Spinal cord (tissue), 10 donors: ENCODE results near the gene LRRC52. TPM values are rescaled to one million over a fixed set of nuclear protein-coding genes. Genes with fewer than 3 reads are reported as not detected.
A peak's percentile ranks its signal among the peaks of the same experiment; 100 is the strongest.

Source experiments
- DNase-seq, 6 donors: peaks; one replicate each; pipeline versions ENCODE4 v3.0.0 to v3.0.0-alpha.2; 2013 to 2015; ENCODE audit warnings: low spot score in 6 of 6, low read depth in 4 of 6
- H3K27ac ChIP-seq: one replicate; pipeline ENCODE4 v1.5.1; 2013; ENCODE audit warnings: low read depth, low read length, control low read depth
- H3K27me3 ChIP-seq: one replicate; pipeline ENCODE4 v1.6.1; 2013; ENCODE audit warnings: low read length; ENCODE audit not compliant: control insufficient read depth, insufficient read depth
- H3K36me3 ChIP-seq: one replicate; pipeline ENCODE4 v1.6.1; 2013; ENCODE audit warnings: low read length; ENCODE audit not compliant: control insufficient read depth, insufficient read depth
- H3K4me1 ChIP-seq: one replicate; pipeline ENCODE4 v1.6.1; 2013; ENCODE audit warnings: low read length; ENCODE audit not compliant: control insufficient read depth, insufficient read depth
- H3K4me3 ChIP-seq: one replicate; pipeline ENCODE4 v1.5.1; 2013; ENCODE audit warnings: low read depth, low read length, control low read depth
- H3K9me3 ChIP-seq: one replicate; pipeline ENCODE4 v1.6.1; 2013; ENCODE audit warnings: low read length; ENCODE audit not compliant: control insufficient read depth, insufficient read depth
- WGBS: methylation state at CpG from one replicate; pipeline ENCODE4 v1.1.5; 2013; ENCODE audit warnings: missing lambda C conversion rate; ENCODE audit not compliant: insufficient coverage; 5-methylcytosine and 5-hydroxymethylcytosine counted together
- long read RNA-seq, 4 donors: transcript quantifications; one replicate each; lab custom pipeline, GENCODE V29; 2026
- polyA plus RNA-seq, 2 donors: library from polyadenylated mRNA; unstranded; fragments of 120-200 nt; gene quantifications; one replicate each; pipeline ENCODE4 v1.2.1, GENCODE V29; 2013; ENCODE audit not compliant: insufficient read length in 2 of 2
- total RNA-seq, 2 donors: library from RNA; depleted of rRNA in 1 of 2; stranded (reverse); fragments of 120-200 nt in 1 of 2; fragments of >200 nt in 1 of 2; gene quantifications; one replicate each; pipeline versions ENCODE4 v1.2.3 to v1.2.4, GENCODE V29; 2013 to 2014
- donor health status: healthy.

Gene LRRC52, protein sequence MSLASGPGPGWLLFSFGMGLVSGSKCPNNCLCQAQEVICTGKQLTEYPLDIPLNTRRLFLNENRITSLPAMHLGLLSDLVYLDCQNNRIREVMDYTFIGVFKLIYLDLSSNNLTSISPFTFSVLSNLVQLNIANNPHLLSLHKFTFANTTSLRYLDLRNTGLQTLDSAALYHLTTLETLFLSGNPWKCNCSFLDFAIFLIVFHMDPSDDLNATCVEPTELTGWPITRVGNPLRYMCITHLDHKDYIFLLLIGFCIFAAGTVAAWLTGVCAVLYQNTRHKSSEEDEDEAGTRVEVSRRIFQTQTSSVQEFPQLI
- under 1 TPM; 0.10 to 0.22 TPM for total RNA-seq
- polyA plus RNA-seq, result under 1 TPM in 1 of 2 donors, not detected in 1; 0.23 TPM
- long read RNA-seq, donor 1, result 0 reads
- long read RNA-seq, donor 2, result 0 reads
- long read RNA-seq, donor 3, result 0 reads
- long read RNA-seq, donor 4, result 0 reads

DNA sequence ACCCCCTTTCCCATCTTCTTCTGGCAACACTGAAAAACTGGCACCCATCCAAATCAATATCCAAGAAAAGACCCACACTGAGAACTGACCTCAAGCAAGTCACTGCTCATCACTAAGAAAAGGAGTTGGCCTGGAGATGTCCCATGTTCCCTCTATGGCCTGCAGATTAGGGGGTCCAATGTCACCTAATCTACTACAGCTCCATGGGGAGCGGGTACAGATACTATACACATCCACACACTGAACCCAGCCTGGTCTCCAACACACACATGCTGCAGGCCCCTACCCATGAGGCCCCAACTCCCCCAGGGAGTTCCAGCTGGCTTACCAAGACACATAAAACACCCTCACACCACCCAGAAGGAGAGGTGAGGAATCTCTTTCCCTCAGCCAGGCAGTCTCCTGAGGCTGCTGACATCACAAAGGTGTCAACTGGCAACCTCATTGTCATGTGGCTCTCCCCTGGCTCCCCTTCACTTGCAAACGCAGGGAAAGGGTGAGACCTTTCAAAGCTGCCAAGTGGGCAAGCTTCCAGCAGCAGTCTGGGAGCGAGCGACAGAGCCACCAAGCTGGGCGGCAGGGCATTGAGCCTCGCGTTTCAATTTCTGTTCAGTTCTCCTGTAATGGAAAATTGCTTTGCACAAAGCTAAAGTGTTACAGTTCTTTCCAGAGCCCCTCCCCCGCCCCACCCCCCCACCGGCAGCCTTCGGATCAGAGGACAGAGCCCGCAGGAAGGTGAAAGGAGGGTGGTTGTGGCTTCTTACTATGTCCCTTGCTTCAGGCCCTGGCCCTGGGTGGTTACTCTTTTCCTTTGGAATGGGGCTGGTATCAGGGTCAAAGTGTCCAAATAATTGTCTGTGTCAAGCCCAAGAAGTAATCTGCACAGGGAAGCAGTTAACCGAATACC lies at the start of gene LRRC52:
Gene LRRC52 (plus strand): TSS at position 469 of the 907 bp plus-strand sequence. CDS start 297 bp downstream, at position 766.
- no peaks in the 10 kb centered on the region for H3K36me3 ChIP-seq
- H3K4me1 ChIP-seq, result peaks cover 10% of the 10 kb centered on the region
- DNase-seq, result peak in 5 of 6 donors; percentile 53 to 93 (median 64)
- H3K9me3 ChIP-seq, result no peaks in the 10 kb centered on the region
- 13% methylated on average over 6 of the region's 12 CpGs for WGBS
- H3K4me3 ChIP-seq, result no peak within 1 kb of the TSS
- no peaks in the 10 kb centered on the region for H3K27me3 ChIP-seq
- H3K27ac ChIP-seq, result no peak within 1 kb of the TSS

DNA sequence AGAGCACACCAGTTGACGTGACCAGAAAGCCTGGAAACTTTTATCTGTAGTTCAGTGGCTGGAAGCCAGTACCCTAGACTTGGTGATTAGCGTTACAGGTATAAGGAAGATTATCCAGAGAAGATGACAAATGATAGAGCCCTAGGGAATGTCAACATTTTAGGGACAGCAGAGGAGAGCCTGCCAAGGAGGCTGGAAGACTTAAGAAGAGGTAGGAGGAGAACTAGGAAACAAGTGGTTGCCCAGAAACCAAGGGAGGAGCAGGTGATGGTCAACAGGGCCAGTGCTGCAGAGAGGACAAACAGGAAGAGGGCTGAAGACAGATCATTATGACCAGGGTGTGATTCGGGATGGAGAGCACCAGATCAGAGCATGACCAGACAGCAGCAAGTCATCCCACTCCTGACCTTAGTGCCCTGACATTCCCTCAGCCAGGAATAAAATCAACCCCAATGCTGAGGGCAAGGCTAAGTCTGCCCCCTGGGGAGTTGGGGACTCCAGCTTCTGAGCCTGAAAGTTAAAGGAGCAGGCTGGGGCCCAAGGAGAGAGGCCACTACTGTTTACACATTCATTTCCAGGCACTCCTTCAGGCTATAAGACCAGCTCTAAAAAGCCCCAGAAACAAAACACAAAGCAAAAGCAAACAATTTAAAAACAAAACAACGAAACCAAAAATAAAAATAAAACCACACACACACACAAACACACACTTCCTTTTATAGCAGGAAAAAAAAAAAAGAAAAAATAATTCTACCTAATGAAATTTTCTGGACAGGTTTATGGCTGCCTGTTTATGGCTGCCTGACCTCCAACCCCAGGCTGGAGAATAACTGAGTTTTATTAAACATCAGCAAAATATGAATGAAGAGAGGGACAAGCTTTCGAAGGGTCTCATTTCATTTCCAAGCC lies 48.6 kb upstream of the LRRC52 start:
- no peak for DNase-seq
- no peak overlapping the region for H3K27ac ChIP-seq
- WGBS, result 84% methylated on average over 3 of the region's 5 CpGs
- no peaks in the 10 kb centered on the region for H3K4me1 ChIP-seq
- no peaks in the 10 kb centered on the region for H3K9me3 ChIP-seq
- H3K27me3 ChIP-seq, result no peaks in the 10 kb centered on the region
- H3K36me3 ChIP-seq, result no peaks in the 10 kb centered on the region
- no peak overlapping the region for H3K4me3 ChIP-seq

DNA sequence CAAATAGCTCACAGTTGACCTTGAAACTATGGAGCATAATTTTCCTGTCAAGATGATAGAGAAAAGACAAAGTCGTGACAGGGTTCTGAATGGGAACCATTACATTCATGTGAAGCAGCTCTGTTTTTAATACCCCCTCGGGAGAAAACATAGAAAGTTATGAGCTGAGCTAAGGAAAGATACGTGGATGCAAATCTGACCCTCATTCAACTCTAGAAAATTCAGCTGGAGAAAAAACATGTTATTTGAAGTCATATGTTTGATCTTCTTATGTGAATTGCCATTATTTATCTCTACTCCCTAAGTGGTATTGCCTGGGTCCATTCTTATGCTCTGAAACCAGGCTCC lies 48.0 kb upstream of the LRRC52 start:
- Histone ChIP-seq H3K27me3 (no peaks in the 10 kb centered on the region), H3K4me3 (no peak overlapping the region), H3K4me1 (no peaks in the 10 kb centered on the region), H3K9me3 (no peaks in the 10 kb centered on the region), H3K36me3 (no peaks in the 10 kb centered on the region), H3K27ac (no peak overlapping the region)
- DNase-seq, result no peak
- 50% methylated on average over 1 of the region's 3 CpGs for WGBS

DNA sequence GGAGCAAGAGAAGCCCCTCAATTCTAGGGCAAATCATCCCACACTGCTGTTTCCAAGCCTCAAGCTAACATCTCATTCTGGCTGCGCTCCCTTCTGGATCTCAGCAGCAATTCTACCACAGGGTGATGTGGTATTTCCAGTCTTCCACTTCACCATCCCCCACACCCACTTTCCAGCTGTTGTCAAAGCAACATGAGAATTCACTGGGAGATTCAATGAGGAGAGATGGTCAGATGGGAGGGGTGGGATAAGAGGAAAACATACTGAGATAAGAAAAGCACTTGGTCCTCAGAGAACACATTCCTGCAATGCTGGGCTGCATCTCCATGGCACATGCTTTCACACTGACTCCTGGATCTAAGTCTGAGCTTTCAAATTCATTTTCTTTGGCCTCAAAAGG lies 47.3 kb upstream of the LRRC52 start:
- Histone ChIP-seq H3K4me3 (no peak overlapping the region), H3K27ac (no peak overlapping the region), H3K27me3 (no peaks in the 10 kb centered on the region), H3K4me1 (no peaks in the 10 kb centered on the region), H3K36me3 (no peaks in the 10 kb centered on the region), H3K9me3 (no peaks in the 10 kb centered on the region)
- peak in 2 of 6 donors; percentile 17 to 18 for DNase-seq
- no CpG with 5 or more reads among the region's 1 CpG for WGBS

DNA sequence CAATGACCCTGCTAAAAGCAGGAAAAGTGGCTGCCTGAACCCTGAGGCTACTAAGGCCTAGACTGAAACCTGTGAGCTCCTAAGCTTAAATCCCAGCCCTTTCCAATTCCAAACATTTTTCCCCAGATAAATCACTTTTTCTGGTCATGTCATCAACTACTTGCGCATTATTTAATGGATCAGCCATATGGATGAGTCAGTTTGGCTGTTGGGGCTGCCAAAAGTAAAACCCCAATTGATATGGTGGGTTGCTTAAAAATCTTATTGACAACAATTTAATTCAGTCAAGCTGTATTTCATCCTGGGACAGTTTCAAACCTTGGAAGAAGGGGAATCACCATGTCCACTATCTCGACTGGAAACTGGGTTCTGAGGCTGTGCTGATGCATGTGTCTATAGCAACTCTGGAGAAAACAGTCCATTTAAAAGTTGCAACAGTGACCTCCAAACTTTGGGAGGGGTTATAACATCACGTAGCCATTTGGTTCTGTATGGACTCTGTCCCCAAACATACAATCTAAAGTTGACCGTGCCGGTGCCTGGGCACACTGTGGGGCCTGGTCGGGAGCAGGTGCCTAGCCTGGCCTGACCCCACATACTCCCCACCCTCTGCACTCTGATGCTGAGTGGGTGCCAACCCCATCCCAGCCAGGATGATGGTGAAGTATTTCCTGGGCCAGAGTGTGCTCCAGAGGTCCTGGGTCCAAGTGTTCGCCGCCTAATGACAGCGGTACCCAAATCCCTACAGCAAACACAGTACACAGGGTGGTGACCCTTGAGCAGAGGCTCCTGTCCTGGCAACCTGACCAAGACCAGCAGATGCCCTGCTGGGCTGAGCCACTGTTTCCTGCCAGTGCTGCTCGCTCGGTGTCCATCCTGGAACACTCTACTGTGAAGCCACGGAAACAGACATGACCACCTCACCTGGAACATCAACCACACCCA lies 46.5 kb upstream of the LRRC52 start:
- 92% methylated on average over 8 of the region's 12 CpGs for WGBS
- H3K4me3 ChIP-seq, result no peak overlapping the region
- no peaks in the 10 kb centered on the region for H3K36me3 ChIP-seq
- no peak for DNase-seq
- H3K27ac ChIP-seq, result no peak overlapping the region
- no peaks in the 10 kb centered on the region for H3K27me3 ChIP-seq
- no peaks in the 10 kb centered on the region for H3K9me3 ChIP-seq
- no peaks in the 10 kb centered on the region for H3K4me1 ChIP-seq

DNA sequence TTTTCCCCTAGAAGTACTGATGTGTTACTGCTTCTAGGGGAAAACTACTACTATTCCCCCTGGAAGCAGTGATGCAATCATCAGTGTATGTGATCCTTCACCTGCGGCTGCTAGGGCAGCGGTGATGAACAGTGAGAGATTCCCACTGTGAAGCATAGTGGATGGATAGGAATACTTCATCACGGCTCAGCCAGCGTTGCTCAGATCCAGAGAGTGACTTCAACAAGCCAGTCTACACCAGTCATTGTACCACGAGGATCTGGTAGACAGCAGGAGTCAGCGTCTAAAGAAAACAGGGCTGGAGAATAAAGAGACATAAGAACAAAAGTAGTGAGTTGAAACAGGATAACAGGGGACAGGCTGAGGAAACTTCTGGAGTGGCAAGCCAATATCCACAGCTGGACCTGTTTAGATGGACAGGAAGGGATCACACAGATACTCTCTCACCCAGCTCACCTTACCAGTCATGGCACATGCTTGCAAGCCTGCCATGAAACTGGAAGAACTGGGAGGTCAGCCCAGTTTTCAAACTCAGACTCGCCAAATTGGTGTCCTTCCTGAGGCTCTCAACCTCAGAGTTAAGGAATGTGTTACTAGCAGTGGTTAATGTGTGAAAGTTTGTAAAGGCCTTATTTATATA lies 42.4 kb upstream of the LRRC52 start:
- Histone ChIP-seq H3K9me3 (peaks cover 3% of the 10 kb centered on the region), H3K27me3 (no peaks in the 10 kb centered on the region), H3K4me3 (no peak overlapping the region), H3K4me1 (no peaks in the 10 kb centered on the region), H3K36me3 (no peaks in the 10 kb centered on the region), H3K27ac (no peak overlapping the region)
- WGBS, result 62% methylated on average over 5 of the region's 7 CpGs
- DNase-seq, result no peak

DNA sequence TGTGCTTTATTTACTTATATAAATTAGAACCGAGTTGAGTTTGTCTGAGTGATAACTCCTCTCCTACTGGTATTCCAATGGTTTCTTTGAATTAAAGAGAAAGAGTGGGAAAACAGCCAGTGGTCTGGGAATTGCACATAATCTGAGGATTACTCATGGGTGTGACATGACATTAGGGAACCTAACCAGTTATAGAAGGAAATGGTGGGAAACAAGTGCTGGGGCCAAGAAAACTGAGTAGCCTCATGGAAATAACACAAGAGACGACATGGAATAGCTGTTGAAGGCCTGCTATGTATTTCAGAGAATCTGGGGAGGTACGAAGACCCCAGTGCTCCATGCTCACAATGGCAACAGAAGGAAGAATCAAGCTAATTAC lies 41.8 kb upstream of the LRRC52 start:
- Histone ChIP-seq H3K4me3 (no peak overlapping the region), H3K4me1 (no peaks in the 10 kb centered on the region), H3K36me3 (no peaks in the 10 kb centered on the region), H3K27ac (no peak overlapping the region), H3K27me3 (no peaks in the 10 kb centered on the region), H3K9me3 (peaks cover 3% of the 10 kb centered on the region)
- 91% methylated on average over 2 of the region's 3 CpGs for WGBS
- no peak for DNase-seq

DNA sequence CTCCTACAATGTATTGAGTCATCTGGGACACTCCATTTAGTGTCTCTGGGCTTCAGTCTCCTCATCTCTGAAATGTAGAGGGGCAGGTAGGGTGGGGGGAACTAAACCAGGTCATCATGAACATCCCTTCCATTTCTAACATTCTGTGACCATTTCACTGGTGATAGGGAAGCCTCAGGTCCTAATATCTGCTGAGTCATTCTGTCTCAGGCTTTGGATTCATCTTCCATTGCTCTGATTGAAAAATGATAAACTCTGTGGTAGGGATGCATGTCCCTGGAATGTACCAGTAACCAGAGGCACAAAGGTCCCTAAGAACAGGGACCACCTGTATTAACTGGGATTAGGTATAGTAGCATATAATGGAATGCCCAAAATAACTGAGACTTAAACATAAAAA lies 36.2 kb upstream of the LRRC52 start:
- Histone ChIP-seq H3K9me3 (peaks cover 3% of the 10 kb centered on the region), H3K4me3 (no peak overlapping the region), H3K4me1 (no peaks in the 10 kb centered on the region), H3K27me3 (no peaks in the 10 kb centered on the region), H3K27ac (no peak overlapping the region), H3K36me3 (no peaks in the 10 kb centered on the region)
- no peak for DNase-seq
